ENCODE data around the gene IQSEC1.

The IQSEC1 gene

GRCh38 chr3:13002398-13003124 is 70.7 kb downstream of the IQSEC1 start:
- no peak for TF ChIP-seq CTCF (IDR thresholded peaks at IDR 0.05; ENCODE audit: low read depth, low read length)
- DNase-seq (ENCODE audit: extremely low read depth, low read depth): no peak

- no peak for TF ChIP-seq CTCF (IDR thresholded peaks at IDR 0.05; ENCODE audit: low read depth, low read length)
- no peak for DNase-seq (ENCODE audit: extremely low read depth, low read depth)
Observed at GRCh38 chr3:12999147-13000140, 73.8 kb downstream of the IQSEC1 start.

- no peak for DNase-seq (ENCODE audit: extremely low read depth, low read depth)
- TF ChIP-seq CTCF (IDR thresholded peaks at IDR 0.05; ENCODE audit: low read depth, low read length): no peak
Observed at GRCh38 chr3:12998648-12999047, 74.6 kb downstream of the IQSEC1 start.

- TF ChIP-seq CTCF (IDR thresholded peaks at IDR 0.05; ENCODE audit: low read depth, low read length): no peak
- no peak for DNase-seq (ENCODE audit: extremely low read depth, low read depth)
Observed at GRCh38 chr3:12997387-12997786, 75.8 kb downstream of the IQSEC1 start.

GRCh38 chr3:12996181-12996506 is 77.1 kb downstream of the IQSEC1 start:
- DNase-seq (ENCODE audit: extremely low read depth, low read depth): no peak
- TF ChIP-seq CTCF (IDR thresholded peaks at IDR 0.05; ENCODE audit: low read depth, low read length): no peak

- DNase-seq (ENCODE audit: extremely low read depth, low read depth): no peak
- no peak for TF ChIP-seq CTCF (IDR thresholded peaks at IDR 0.05; ENCODE audit: low read depth, low read length)
Observed at GRCh38 chr3:12995389-12996180, 77.6 kb downstream of the IQSEC1 start.

Measured in AG09319 (cell line).